ENCODE measurements around the gene SH2D3C. TPM values are rescaled to one million over a fixed set of nuclear protein-coding genes. Genes with fewer than 3 reads are reported as not detected.
A peak's percentile ranks its signal among the peaks of the same experiment; 100 is the strongest.

The SH2D3C gene
- total RNA-seq, 4 donors from 2014 or later = 1.4 to 22.3 (median 4.1) TPM

- H3K36me3 ChIP-seq = peaks cover 0 to 65% (median 0%) of the 10 kb centered on the region in 3 donors
- peaks cover 0 to 57% (median 5%) of the 10 kb centered on the region in 4 donors for H3K4me1 ChIP-seq
- TF ChIP-seq POLR2A (IDR thresholded peaks at IDR 0.05) (no peak), CTCF (IDR thresholded peaks at IDR 0.05) (no peak)
- no peaks in the 10 kb centered on the region for H3K27me3 ChIP-seq
- H3K4me3 ChIP-seq = no peak overlapping the region
- H3K9me3 ChIP-seq = no peaks in the 10 kb centered on the region
- DNase-seq = no peak
- H3K27ac ChIP-seq = no peak overlapping the region
Measured at GRCh38 chr9:127789179-127789578, 10.7 kb upstream of the SH2D3C start.

GRCh38 chr9:127788337-127789011 lies 10.0 kb upstream of the SH2D3C start:
- H3K4me3 ChIP-seq = no peak overlapping the region
- H3K27me3 ChIP-seq = no peaks in the 10 kb centered on the region
- no peaks in the 10 kb centered on the region for H3K9me3 ChIP-seq
- peaks cover 0 to 52% (median 12%) of the 10 kb centered on the region in 4 donors for H3K4me1 ChIP-seq
- peaks cover 0 to 65% (median 0%) of the 10 kb centered on the region in 3 donors for H3K36me3 ChIP-seq
- no peak for TF ChIP-seq POLR2A (IDR thresholded peaks at IDR 0.05)
- no peak for TF ChIP-seq CTCF (IDR thresholded peaks at IDR 0.05)
- no peak for DNase-seq
- H3K27ac ChIP-seq = no peak overlapping the region

- DNase-seq = no peak
- Histone ChIP-seq H3K36me3 (peaks cover 0 to 49% (median 0%) of the 10 kb centered on the region in 3 donors), H3K9me3 (no peaks in the 10 kb centered on the region), H3K27me3 (no peaks in the 10 kb centered on the region), H3K4me1 (peaks cover 0 to 39% (median 20%) of the 10 kb centered on the region in 4 donors), H3K27ac (peak overlapping the region; percentile 95 to 100 (median 96)), H3K4me3 (peak overlapping the region; percentile 86 to 100 (median 98))
- TF ChIP-seq POLR2A (IDR thresholded peaks at IDR 0.05) (no peak), CTCF (IDR thresholded peaks at IDR 0.05) (peak in 4 of 6 experiments; percentile 45 to 63 (median 56))
Measured at GRCh38 chr9:127786773-127787104, 8.3 kb upstream of the SH2D3C start.

- peak; percentile 92 to 96 (median 96) for DNase-seq
- TF ChIP-seq POLR2A (IDR thresholded peaks at IDR 0.05) (peak; percentile 52 to 74), CTCF (IDR thresholded peaks at IDR 0.05) (peak in 1 of 6 experiments; percentile 1)
- no peaks in the 10 kb centered on the region for H3K27me3 ChIP-seq
- H3K27ac ChIP-seq = peak within 1 kb of the TSS; percentile 95 to 100 (median 96)
- H3K9me3 ChIP-seq = no peaks in the 10 kb centered on the region
- peaks cover 0 to 37% (median 20%) of the 10 kb centered on the region in 4 donors for H3K4me1 ChIP-seq
- peak within 1 kb of the TSS; percentile 86 to 100 (median 98) for H3K4me3 ChIP-seq
- peaks cover 0 to 44% (median 0%) of the 10 kb centered on the region in 3 donors for H3K36me3 ChIP-seq
Measured at GRCh38 chr9:127785933-127786772, 7.7 kb upstream of the SH2D3C start, which contains the start of gene CDK9. TSS of gene CDK9 (plus strand) at chr9:127786034. CDS start at chr9:127786149, 115 bp downstream.

- H3K36me3 ChIP-seq = peaks cover 0 to 35% (median 0%) of the 10 kb centered on the region in 3 donors
- H3K4me1 ChIP-seq = peaks cover 0 to 39% (median 20%) of the 10 kb centered on the region in 4 donors
- H3K27me3 ChIP-seq = no peaks in the 10 kb centered on the region
- peak overlapping the region; percentile 95 to 100 (median 96) for H3K27ac ChIP-seq
- peak; percentile 86 to 94 (median 93) for DNase-seq
- H3K4me3 ChIP-seq = peak overlapping the region; percentile 86 to 100 (median 98)
- H3K9me3 ChIP-seq = no peaks in the 10 kb centered on the region
- peak; percentile 86 to 99 (median 90) for TF ChIP-seq CTCF (IDR thresholded peaks at IDR 0.05)
- peak in 1 of 2 donors; percentile 70 for TF ChIP-seq POLR2A (IDR thresholded peaks at IDR 0.05)
Measured at GRCh38 chr9:127785023-127785932, 6.8 kb upstream of the SH2D3C start.

Data from Peyer's patch (tissue), 4 donors.